Measurements from ENCODE around the gene VWF. TPM values are rescaled to one million over a fixed set of nuclear protein-coding genes. Genes with fewer than 3 reads are reported as not detected.

The VWF gene
- total RNA-seq, 4 donors from 2014 or later, result 78.8 to 118 (median 101) TPM

- no peak for ATAC-seq
- no peak for TF ChIP-seq CTCF (IDR thresholded peaks at IDR 0.05 in 4 of 5, conservative IDR thresholded peaks at IDR 0.05 in 1 of 5)
- no peak for TF ChIP-seq POLR2A (IDR thresholded peaks at IDR 0.05)
- no peak for DNase-seq
- H3K27ac ChIP-seq, result no peak overlapping the region
- intact Hi-C loops (cut with DNase I; ENCODE audit: low total_unique reads) (no loop called here), in situ Hi-C loops (cut with MboI; ENCODE audit: low sequenced_read_pairs in 4 of 4) (loop anchor here in 2 of 4 donors (10.0 kb wide), 1 partner anchor 61 kb away; no protein-coding TSS in a partner anchor)
- H3K36me3 ChIP-seq, result no peaks in the 10 kb centered on the region
- H3K4me1 ChIP-seq, result no peaks in the 10 kb centered on the region
- no peak overlapping the region for H3K4me3 ChIP-seq
- no peaks in the 10 kb centered on the region for H3K9me3 ChIP-seq
- no peaks in the 10 kb centered on the region for H3K27me3 ChIP-seq
Measured at GRCh38 chr12:6045438-6045837, 79.0 kb downstream of the VWF start.

GRCh38 chr12:6044082-6044481 lies 80.4 kb downstream of the VWF start:
- intact Hi-C loops (cut with DNase I; ENCODE audit: low total_unique reads) (no loop called here), in situ Hi-C loops (cut with MboI; ENCODE audit: low sequenced_read_pairs in 4 of 4) (loop anchor here in 3 of 4 donors (5.0 to 10.0 kb wide), 2 partner anchors 57 to 59 kb away; no protein-coding TSS in a partner anchor)
- Histone ChIP-seq H3K27me3 (no peaks in the 10 kb centered on the region), H3K36me3 (no peaks in the 10 kb centered on the region), H3K9me3 (no peaks in the 10 kb centered on the region), H3K4me3 (no peak overlapping the region), H3K27ac (no peak overlapping the region), H3K4me1 (no peaks in the 10 kb centered on the region)
- ATAC-seq, result no peak
- DNase-seq, result no peak
- no peak for TF ChIP-seq CTCF (IDR thresholded peaks at IDR 0.05 in 4 of 5, conservative IDR thresholded peaks at IDR 0.05 in 1 of 5)
- no peak for TF ChIP-seq POLR2A (IDR thresholded peaks at IDR 0.05)

DNA sequence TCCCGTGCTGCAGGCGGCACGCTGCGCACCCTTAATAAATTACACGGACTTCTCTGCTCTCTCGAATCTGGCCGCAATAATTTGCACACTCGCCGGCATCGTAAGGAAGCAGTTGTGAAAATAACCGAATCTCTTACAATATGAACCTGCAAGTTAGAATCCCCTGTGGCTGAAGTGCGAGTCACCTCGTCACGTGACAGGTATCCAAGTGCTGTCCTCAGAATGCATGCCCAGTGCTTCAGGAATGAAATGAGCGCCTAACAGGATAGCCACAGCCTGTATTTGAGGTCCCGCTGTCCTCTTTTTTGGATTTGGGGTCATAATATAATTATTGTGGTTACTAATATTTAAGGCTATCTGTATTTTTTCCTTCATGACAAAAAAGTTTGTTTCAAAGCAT lies 82.0 kb downstream of the VWF start:
- Histone ChIP-seq H3K27me3 (no peaks in the 10 kb centered on the region), H3K4me3 (no peak overlapping the region), H3K4me1 (no peaks in the 10 kb centered on the region), H3K36me3 (no peaks in the 10 kb centered on the region), H3K9me3 (no peaks in the 10 kb centered on the region), H3K27ac (no peak overlapping the region)
- in situ Hi-C loops (cut with MboI; ENCODE audit: low sequenced_read_pairs in 4 of 4), result loop anchor here in 3 of 4 donors (5.0 to 10.0 kb wide), 2 partner anchors 55 to 58 kb away; no protein-coding TSS in a partner anchor
- ATAC-seq, result no peak
- DNase-seq, result no peak
- intact Hi-C loops (cut with DNase I; ENCODE audit: low total_unique reads), result no loop called here
- TF ChIP-seq CTCF (IDR thresholded peaks at IDR 0.05 in 4 of 5, conservative IDR thresholded peaks at IDR 0.05 in 1 of 5), result no peak
- TF ChIP-seq POLR2A (IDR thresholded peaks at IDR 0.05), result no peak

DNA sequence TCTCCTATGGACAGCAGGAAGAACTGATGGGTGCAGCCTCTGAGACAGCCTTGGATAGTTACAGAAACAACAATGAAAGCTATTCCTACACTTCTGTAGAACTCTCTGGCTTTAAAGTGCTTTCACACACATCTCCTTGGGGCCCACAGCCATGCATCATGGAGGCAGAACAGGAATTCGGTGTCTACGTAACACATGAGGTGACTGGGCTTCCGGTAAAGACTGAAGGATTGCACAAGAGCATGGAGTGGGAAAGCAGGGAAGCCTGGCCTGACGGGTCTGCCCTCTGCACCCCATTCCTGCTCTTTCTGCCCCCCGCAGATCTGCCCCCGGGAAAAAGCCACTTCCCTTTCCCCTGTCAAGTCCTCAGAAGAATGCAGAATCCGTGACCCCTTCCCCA lies 82.6 kb downstream of the VWF start:
- Histone ChIP-seq H3K36me3 (no peaks in the 10 kb centered on the region), H3K4me3 (no peak overlapping the region), H3K27ac (no peak overlapping the region), H3K9me3 (no peaks in the 10 kb centered on the region), H3K4me1 (no peaks in the 10 kb centered on the region), H3K27me3 (no peaks in the 10 kb centered on the region)
- intact Hi-C loops (cut with DNase I; ENCODE audit: low total_unique reads), result no loop called here
- in situ Hi-C loops (cut with MboI; ENCODE audit: low sequenced_read_pairs in 4 of 4), result loop anchor here in 3 of 4 donors (5.0 to 10.0 kb wide), 2 partner anchors 55 to 57 kb away; no protein-coding TSS in a partner anchor
- DNase-seq (no peak), ATAC-seq (no peak)
- no peak for TF ChIP-seq POLR2A (IDR thresholded peaks at IDR 0.05)
- no peak for TF ChIP-seq CTCF (IDR thresholded peaks at IDR 0.05 in 4 of 5, conservative IDR thresholded peaks at IDR 0.05 in 1 of 5)

DNA sequence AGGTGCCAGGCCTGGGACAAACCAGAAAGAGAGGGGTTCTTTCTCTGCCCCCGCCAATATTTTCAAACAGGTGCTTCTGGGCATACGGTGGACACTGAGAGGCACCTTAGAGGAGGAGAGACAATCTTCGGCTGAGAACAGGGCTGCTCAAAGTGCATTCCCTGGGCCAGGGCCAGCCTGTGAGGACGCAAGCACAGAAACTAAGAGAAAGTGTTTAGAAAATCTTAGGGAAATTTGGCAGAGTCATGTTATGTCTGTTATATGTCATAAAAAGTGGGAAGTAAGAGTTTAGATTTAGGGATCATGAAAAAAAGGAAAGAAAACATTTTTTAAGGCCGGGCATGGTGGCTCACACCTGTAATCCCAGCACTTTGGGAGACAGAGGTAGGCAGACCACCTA lies 83.7 kb downstream of the VWF start:
- intact Hi-C loops (cut with DNase I; ENCODE audit: low total_unique reads), result loop anchor here (1.0 kb wide), 1 partner anchor 53 kb away; no protein-coding TSS in a partner anchor
- Histone ChIP-seq H3K27ac (no peak overlapping the region), H3K27me3 (no peaks in the 10 kb centered on the region), H3K4me1 (no peaks in the 10 kb centered on the region), H3K4me3 (no peak overlapping the region), H3K9me3 (no peaks in the 10 kb centered on the region), H3K36me3 (no peaks in the 10 kb centered on the region)
- DNase-seq (no peak), ATAC-seq (no peak)
- in situ Hi-C loops (cut with MboI; ENCODE audit: low sequenced_read_pairs in 4 of 4), result loop anchor here in 3 of 4 donors (5.0 to 10.0 kb wide), 2 partner anchors 54 to 56 kb away; no protein-coding TSS in a partner anchor
- TF ChIP-seq POLR2A (IDR thresholded peaks at IDR 0.05) (no peak), CTCF (IDR thresholded peaks at IDR 0.05 in 4 of 5, conservative IDR thresholded peaks at IDR 0.05 in 1 of 5) (no peak)

All from gastrocnemius medialis (tissue), 4 donors.